Upper lobe of left lung (tissue), 4 donors: ENCODE results near the gene LCE5A.

Experiments used
- CTCF ChIP-seq, 6 experiments: fragments of 450-650 bp in 4 of 6; fragments of 200-600 bp in 2 of 6; sonication (generic) in 2 of 6; IDR thresholded peaks; one replicate each; pipeline ENCODE4 v1.5.1; 2016 to 2019; ENCODE audit warnings: antibody characterized with exemption in 6 of 6
- EP300 ChIP-seq, 4 donors: sonication (generic); formaldehyde crosslinking; IDR thresholded peaks; one replicate each; pipeline ENCODE4 v1.5.1; 2017; ENCODE audit warnings: antibody characterized with exemption in 4 of 4, control low read depth in 2 of 4
- POLR2AphosphoS5 ChIP-seq, 2 donors: sonication (generic); formaldehyde crosslinking; IDR thresholded peaks; one replicate each; pipeline ENCODE4 v1.5.1; 2017; ENCODE audit warnings: antibody characterized with exemption in 2 of 2

GRCh38 chr1:152462636-152463035 lies 48.0 kb upstream of the LCE5A start:
- no peak for TF ChIP-seq CTCF (IDR thresholded peaks at IDR 0.05)
- TF ChIP-seq EP300 (IDR thresholded peaks at IDR 0.05): no peak
- no peak for TF ChIP-seq POLR2AphosphoS5 (IDR thresholded peaks at IDR 0.05)
